ENCODE data around the gene C1S. TPM values are rescaled to one million over a fixed set of nuclear protein-coding genes. Genes with fewer than 3 reads are reported as not detected.

Gene C1S
- total RNA-seq, 1 donor from 2014 or later: 3.5 TPM

DNA sequence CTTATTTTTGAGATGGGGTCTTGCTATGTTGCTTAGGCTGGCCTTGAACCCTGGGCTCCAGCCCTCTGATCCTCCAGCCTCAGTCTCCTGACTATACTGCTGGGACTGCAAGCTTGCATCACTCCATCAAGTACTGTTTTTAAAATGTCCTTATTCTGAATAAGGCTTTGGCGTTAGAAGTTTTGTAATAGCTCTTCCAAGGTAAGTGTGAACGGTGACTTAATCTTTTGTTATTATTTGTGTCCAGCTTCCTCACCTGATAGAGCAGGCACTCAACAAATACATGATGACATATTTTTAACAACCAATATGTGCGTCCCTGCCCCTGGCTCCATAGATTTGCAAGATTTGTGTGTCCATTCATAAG, 47.1 kb downstream of the C1S start:
- Mint-ChIP-seq H3K9me3 (ENCODE audit: unreplicated experiment) (peaks cover 11% of the 10 kb centered on the region), H3K36me3 (ENCODE audit: unreplicated experiment) (peaks cover 6% of the 10 kb centered on the region), H3K27me3 (ENCODE audit: unreplicated experiment) (peaks cover 2% of the 10 kb centered on the region), H3K27ac (ENCODE audit: unreplicated experiment) (peak overlapping the region; percentile 95), H3K4me3 (ENCODE audit: unreplicated experiment) (peak overlapping the region; percentile 90), H3K4me1 (ENCODE audit: low read depth, unreplicated experiment) (no peaks in the 10 kb centered on the region)
- no peak for DNase-seq
- TF ChIP-seq, protein P1, sequence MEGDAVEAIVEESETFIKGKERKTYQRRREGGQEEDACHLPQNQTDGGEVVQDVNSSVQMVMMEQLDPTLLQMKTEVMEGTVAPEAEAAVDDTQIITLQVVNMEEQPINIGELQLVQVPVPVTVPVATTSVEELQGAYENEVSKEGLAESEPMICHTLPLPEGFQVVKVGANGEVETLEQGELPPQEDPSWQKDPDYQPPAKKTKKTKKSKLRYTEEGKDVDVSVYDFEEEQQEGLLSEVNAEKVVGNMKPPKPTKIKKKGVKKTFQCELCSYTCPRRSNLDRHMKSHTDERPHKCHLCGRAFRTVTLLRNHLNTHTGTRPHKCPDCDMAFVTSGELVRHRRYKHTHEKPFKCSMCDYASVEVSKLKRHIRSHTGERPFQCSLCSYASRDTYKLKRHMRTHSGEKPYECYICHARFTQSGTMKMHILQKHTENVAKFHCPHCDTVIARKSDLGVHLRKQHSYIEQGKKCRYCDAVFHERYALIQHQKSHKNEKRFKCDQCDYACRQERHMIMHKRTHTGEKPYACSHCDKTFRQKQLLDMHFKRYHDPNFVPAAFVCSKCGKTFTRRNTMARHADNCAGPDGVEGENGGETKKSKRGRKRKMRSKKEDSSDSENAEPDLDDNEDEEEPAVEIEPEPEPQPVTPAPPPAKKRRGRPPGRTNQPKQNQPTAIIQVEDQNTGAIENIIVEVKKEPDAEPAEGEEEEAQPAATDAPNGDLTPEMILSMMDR (IDR thresholded peaks at IDR 0.05; ENCODE audit: partially characterized antibody, unreplicated experiment): no peak

DNA sequence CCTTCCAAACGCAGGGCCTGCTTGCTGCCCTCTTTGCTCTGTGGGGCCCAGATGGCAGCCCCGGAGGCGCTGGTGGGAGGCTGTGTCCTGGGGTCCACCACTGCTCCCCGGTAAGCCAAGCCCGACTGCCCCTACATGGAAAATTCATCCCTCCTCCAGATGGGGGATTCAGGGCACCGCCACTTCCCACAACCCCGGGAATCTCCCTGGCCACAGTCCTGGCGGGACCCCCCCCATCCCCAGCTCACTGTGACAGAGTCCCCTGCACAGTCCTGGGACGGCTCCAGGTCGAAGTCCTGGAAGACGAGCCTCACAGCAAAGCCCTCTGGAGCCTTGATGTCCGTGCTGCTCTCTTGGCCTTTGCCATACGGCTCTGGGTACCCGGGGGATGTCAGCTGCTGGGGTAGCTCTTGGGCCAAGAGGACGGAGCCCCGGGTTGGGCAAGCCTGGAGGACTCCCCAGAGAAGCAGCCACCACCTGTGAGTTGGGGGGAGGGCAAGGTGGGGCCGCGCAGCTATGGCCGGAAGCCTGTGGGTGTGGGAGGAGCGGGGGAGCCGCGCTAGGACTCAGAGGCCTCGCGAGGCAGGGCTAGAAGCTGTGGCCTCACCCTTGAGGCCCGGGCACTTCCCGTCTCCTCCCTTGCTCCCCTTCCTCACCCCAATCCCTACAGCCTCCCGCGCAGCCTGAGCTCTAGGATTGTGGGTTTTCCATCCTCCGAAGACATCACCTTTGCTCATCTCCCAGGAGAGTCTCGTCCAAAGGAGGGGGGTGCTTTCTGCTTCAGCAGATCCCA, 47.7 kb downstream of the C1S start:
- H3K36me3 Mint-ChIP-seq (ENCODE audit: unreplicated experiment): peaks cover 6% of the 10 kb centered on the region
- no peaks in the 10 kb centered on the region for H3K4me1 Mint-ChIP-seq (ENCODE audit: low read depth, unreplicated experiment)
- peak; percentile 73 for DNase-seq
- peaks cover 2% of the 10 kb centered on the region for H3K27me3 Mint-ChIP-seq (ENCODE audit: unreplicated experiment)
- H3K27ac Mint-ChIP-seq (ENCODE audit: unreplicated experiment): peak overlapping the region; percentile 95
- TF ChIP-seq, protein P1 (IDR thresholded peaks at IDR 0.05; ENCODE audit: partially characterized antibody, unreplicated experiment): no peak
- peaks cover 11% of the 10 kb centered on the region for H3K9me3 Mint-ChIP-seq (ENCODE audit: unreplicated experiment)
- peak overlapping the region; percentile 90 for H3K4me3 Mint-ChIP-seq (ENCODE audit: unreplicated experiment)

DNA sequence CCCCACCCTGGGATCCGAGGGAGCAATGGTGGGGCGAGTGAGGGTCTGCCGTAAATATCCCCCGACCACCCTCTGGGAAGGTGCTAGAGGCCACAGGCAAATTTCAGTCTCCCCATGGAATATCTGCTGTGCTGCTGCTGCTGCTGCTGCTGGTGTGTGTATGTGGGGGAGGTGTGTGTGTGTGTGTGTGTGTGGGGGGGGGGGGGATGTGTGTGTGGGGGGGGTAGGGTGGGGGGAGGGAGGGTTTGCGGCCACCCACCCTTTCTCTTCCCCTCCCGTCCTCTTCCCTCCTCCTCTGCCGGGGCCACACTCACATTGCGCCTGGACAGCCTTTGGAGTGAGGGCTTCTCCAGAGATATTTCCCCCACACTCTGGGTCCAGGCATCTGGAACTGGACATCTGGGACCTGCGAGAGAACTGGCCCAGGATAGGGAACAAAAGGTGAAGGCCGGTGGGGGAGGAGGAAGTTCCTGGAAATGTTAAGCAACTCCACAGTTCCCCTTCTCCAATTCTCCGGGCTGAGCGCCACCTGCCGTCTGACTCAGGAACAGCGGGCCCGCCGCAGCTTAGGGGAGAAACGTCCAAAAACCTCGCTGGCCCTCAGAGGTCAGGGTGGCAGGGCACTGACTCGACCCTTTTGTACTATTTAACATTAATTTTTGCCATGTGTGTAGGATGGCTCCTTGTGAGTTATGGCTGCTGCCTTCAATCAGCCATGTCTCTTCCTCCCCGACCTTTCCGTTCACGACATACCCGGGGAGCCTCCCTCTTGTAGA, 48.5 kb downstream of the C1S start, which contains the start of gene C1RL:
TSS of gene C1RL (minus strand) at position 419 of the 776 bp plus-strand sequence. CDS start at position 385, 34 bp downstream.
- peaks cover 2% of the 10 kb centered on the region for H3K27me3 Mint-ChIP-seq (ENCODE audit: unreplicated experiment)
- DNase-seq: peak; percentile 95
- H3K36me3 Mint-ChIP-seq (ENCODE audit: unreplicated experiment): peaks cover 6% of the 10 kb centered on the region
- TF ChIP-seq, protein P1 (IDR thresholded peaks at IDR 0.05; ENCODE audit: partially characterized antibody, unreplicated experiment): peak; percentile 89
- no peaks in the 10 kb centered on the region for H3K4me1 Mint-ChIP-seq (ENCODE audit: low read depth, unreplicated experiment)
- H3K9me3 Mint-ChIP-seq (ENCODE audit: unreplicated experiment): peaks cover 11% of the 10 kb centered on the region
- H3K27ac Mint-ChIP-seq (ENCODE audit: unreplicated experiment): peak within 1 kb of the TSS; percentile 95
- peak within 1 kb of the TSS; percentile 90 for H3K4me3 Mint-ChIP-seq (ENCODE audit: unreplicated experiment)

DNA sequence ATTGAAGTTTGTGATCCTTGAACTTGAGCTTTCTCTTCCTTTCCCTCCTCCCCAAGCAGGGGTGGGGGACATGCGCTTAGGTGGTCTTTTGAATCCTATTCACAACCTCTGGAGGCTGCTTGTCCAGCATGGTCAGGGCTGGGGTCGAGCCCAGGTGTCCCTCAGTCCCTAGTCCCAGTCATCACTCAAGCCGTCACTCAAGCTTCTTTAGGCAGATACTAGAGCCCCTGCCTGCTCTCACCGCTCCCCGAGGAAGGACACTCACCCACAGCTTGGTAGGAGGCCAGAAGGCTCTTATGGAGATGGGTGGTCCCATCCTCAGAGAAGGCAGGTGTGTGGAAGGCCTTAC, 49.0 kb downstream of the C1S start:
- Mint-ChIP-seq H3K4me1 (ENCODE audit: low read depth, unreplicated experiment) (no peaks in the 10 kb centered on the region), H3K4me3 (ENCODE audit: unreplicated experiment) (peak overlapping the region; percentile 90), H3K27me3 (ENCODE audit: unreplicated experiment) (peaks cover 2% of the 10 kb centered on the region), H3K36me3 (ENCODE audit: unreplicated experiment) (peaks cover 6% of the 10 kb centered on the region), H3K9me3 (ENCODE audit: unreplicated experiment) (peaks cover 11% of the 10 kb centered on the region), H3K27ac (ENCODE audit: unreplicated experiment) (peak overlapping the region; percentile 92)
- TF ChIP-seq, protein P1 (IDR thresholded peaks at IDR 0.05; ENCODE audit: partially characterized antibody, unreplicated experiment): no peak
- DNase-seq: no peak

DNA sequence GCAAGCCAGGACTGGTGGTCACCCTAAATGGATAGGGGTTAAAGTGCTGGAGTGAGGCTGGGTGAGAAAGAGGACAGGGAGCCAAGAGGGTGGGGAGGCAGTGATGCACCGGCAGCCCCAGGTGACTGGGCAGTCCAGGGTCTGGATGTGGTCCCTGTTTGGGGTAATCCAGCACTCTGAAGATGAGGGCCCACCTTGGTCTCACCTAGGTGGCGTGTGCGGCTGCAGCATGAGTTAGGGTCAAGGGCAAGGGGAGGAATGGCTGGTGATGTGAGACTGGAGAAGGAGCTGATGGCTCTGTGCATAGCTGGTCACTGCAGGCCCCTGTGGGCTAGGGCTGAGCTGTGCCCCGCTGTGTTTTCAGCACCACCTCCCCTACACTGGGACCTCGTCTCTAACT, 50.1 kb downstream of the C1S start:
- no peak overlapping the region for H3K27ac Mint-ChIP-seq (ENCODE audit: unreplicated experiment)
- peaks cover 4% of the 10 kb centered on the region for H3K27me3 Mint-ChIP-seq (ENCODE audit: unreplicated experiment)
- no peaks in the 10 kb centered on the region for H3K4me1 Mint-ChIP-seq (ENCODE audit: low read depth, unreplicated experiment)
- TF ChIP-seq, protein P1 (IDR thresholded peaks at IDR 0.05; ENCODE audit: partially characterized antibody, unreplicated experiment): no peak
- peaks cover 10% of the 10 kb centered on the region for H3K9me3 Mint-ChIP-seq (ENCODE audit: unreplicated experiment)
- peaks cover 3% of the 10 kb centered on the region for H3K36me3 Mint-ChIP-seq (ENCODE audit: unreplicated experiment)
- DNase-seq: no peak
- no peak overlapping the region for H3K4me3 Mint-ChIP-seq (ENCODE audit: unreplicated experiment)

Measured in glutamatergic neuron (in vitro differentiated cells).